Eye (tissue), 1 donor: ENCODE measurements around the gene ASB16.
"Not testable (repeated sequence)": the region's sequence is repeated elsewhere in the genome, so short reads cannot be mapped to it uniquely, and the experiment has no call there.

Experiments
- DNase-seq: peaks from one replicate; pipeline ENCODE4 v3.0.0-alpha.2; 2015

Gene ASB16, protein sequence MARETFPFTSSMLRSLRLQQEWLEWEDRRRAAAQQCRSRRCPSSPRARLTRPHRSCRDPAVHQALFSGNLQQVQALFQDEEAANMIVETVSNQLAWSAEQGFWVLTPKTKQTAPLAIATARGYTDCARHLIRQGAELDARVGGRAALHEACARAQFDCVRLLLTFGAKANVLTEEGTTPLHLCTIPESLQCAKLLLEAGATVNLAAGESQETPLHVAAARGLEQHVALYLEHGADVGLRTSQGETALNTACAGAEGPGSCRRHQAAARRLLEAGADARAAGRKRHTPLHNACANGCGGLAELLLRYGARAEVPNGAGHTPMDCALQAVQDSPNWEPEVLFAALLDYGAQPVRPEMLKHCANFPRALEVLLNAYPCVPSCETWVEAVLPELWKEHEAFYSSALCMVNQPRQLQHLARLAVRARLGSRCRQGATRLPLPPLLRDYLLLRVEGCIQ

GRCh38 chr17:44170499-44171201 lies at the start of gene ASB16:
TSS of gene ASB16 (plus strand) at chr17:44170704. CDS start at chr17:44170790, 86 bp downstream.
- peak; percentile 64 for DNase-seq

DNA sequence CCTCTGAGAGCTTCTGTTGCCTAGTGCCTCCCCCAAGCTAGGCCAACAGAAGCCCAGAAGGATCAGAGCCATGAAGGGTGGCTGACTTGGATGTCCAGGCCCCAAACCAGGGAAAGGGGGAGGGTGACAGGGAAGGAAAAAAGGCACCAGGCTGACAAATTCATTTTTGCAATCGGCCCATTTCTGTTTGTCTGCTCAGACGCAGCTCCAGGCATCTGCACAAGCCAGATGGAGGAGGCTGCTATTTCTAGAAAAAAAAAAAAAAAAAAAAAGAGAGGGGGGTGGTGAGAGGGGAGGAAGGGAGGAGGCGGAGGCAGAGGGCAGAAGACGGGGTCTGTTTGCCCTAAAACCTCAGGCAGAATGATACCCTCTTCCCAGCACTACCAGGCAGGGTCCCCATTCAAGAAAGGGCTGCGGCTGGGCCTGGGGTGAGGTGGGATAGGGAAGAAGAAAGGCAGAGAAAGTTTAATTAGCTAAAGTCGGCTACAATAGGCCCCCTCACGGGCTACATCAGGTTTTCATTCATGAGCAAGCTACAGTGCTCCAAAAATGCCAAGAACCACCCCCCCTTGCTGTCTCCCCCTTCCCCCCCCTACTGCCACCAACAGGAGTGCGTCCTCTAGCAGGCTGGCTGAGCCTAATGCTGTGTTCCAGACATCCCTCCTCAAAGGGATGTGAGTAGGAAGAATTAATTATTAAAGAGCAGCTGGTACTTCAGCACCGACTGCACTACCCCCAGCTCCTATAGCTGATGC lies 49.5 kb upstream of the ASB16 start:
- DNase-seq = peak; percentile 47

DNA sequence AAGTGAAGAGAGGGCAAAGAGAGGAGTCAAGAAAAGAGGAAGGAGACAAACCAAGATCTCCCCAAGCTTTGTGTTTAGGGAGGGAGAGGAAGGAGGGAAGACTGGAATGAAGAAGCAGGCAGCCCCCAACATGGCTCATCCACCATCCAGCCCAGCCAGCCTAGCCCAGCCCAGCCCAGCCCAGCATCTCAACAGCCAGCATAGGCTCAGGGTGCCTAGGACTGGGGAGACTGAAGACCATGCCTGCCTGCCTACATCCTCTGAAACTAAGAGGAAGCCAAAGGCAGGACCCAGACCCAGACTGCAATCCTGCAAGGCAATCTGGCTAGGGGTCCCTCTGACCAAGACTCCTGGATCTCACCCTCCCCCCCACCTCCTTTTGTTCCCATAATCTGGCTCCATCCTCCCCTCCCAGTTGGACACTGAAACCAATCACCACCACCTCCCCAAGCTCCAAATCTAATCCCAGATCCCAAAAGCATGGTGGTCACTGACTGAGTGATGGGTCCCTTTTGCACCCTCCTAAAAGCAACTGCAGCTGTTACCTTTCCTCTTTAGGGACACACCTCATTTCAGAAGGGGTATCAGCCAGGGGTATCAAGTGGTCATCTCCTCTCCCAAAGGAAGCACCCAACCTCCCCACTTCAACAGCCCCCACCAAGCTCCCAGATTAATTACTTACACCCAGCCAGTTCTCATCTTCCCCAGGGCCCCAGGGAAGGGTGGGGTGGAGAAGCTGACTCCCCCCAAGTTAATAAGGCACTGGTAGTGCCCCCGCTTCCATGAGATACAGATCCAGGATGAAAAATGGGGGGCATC lies 48.3 kb upstream of the ASB16 start:
- DNase-seq = peak; percentile 31

- DNase-seq = peak; percentile 63
Measured at GRCh38 chr17:44122816-44123355, 47.6 kb upstream of the ASB16 start.

GRCh38 chr17:44123356-44124117 lies 47.0 kb upstream of the ASB16 start, which contains the start of gene HDAC5:
TSS of gene HDAC5 (minus strand) at chr17:44123641. CDS start at chr17:44117515, 6,126 bp downstream.
- DNase-seq = peak; percentile 98

GRCh38 chr17:44124118-44124438 lies 46.4 kb upstream of the ASB16 start:
- no peak for DNase-seq

- DNase-seq = no peak
Measured at GRCh38 chr17:44128383-44128782, 42.1 kb upstream of the ASB16 start.

DNA sequence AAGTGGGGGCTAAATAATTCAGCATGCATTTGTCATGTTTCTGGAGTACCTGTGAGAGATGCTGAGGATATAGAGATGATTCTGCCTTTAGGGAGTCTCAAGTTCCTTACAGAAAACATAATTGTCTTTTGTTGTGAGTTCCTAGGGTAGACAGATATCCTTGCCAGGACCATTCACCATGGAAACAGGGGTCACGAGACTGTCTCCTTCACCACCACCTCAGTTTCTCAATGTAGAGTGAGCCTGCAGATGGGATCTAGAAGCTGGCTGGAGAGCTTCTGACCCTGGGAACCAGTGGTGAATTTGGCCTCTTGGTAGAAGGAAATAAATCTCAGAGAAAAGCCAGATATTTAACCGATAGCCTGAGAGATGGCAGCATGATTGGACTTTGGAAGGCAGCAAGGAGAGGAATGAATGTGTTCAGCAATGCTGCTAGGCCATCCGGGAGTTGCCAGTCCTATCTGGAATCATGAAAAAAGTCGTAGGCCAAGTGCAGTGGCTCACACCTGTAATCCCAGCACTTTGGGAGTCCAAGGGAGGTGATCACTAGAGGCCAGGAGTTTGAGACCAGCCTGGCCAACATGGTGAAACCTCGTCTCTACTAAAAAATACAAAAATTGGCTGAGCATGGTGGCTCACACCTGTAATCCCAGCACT lies 39.7 kb upstream of the ASB16 start:
- no peak for DNase-seq

DNA sequence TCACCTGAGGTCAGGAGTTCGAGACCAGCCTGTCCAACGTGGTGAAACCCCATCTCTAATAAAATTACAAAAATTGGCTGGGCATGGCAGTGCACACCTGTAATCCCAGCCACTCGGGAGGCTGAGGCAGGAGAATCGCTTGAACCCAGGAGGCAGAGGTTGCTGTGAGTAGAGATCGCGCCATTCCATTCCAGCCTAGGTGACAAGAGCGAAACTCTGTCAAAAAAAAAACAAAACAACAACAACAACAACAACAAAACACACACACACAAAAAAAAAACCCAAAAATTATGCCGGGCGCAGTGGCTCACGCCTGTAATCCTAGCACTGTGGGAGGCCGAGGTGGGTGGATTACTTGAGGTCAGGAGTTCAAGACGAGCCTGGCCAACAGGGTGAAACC lies 39.1 kb upstream of the ASB16 start:
- DNase-seq = not testable (repeated sequence)

DNA sequence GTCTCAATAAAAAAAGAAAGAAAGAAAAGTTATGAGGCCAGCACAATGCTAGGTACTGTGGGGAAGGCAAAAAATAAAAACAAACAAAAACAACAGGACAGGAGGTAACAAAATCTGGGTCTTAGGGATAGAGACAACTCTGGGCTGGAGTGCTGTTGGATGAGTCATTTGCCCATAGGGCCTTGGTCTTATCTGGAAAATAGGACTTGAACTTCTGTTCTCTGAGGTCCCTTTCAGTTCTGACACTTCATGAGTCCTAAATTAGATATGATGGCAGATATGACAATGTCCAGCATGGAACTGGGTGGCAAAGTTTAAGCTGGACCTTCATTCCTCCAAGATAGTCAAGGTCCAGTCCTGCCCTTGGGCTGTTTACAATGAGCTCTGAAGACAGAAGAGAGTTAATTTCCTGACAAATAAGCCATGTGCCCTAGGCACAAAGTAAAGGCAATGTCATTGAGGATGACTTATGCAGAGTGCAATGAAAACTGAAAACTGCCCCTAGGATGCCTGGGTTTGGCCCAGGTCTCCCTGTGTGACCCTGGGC lies 38.2 kb upstream of the ASB16 start:
- no peak for DNase-seq

GRCh38 chr17:44133918-44134476 lies 36.5 kb upstream of the ASB16 start:
- no peak for DNase-seq

GRCh38 chr17:44134752-44135568 lies 35.5 kb upstream of the ASB16 start:
- DNase-seq = no peak

DNA sequence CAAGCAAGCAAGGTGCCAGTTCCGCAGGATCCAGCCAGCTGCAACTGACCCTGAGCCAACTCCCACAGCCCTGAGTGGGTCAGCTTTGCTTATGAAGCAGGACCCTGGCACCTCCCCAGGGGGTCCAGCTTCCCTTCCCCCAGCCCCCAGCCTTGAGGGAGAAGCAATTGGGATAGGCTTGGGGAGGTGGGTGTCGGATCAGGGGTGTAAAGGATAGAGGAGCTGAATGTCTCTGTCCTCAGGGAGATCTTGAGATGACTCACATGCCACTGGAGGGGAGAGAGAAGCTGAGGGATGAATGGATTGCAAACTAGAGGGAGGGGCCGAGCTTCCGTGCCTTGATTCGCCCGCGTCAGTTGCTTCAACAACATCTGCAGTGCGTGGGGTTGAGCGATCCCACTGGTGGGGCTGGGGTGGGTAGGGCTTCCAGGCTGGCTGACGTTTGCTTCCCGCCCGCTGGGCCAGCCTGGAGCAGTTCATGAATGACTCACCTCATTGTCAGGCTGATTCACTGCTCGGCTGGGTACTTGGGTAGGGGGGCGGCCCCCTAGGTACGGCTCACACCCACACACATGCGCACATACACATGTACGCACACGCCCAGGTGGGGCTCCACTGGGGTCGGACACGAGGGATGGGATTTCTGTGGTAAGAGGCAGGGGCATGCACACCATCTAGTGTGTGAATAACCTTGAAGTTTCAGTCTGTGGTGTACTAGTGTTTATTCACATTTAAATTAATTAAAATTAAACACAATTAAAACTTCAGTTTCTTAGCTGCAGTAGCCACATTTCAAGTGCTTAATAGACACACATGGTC lies 32.4 kb upstream of the ASB16 start:
- DNase-seq = peak; percentile 80

DNA sequence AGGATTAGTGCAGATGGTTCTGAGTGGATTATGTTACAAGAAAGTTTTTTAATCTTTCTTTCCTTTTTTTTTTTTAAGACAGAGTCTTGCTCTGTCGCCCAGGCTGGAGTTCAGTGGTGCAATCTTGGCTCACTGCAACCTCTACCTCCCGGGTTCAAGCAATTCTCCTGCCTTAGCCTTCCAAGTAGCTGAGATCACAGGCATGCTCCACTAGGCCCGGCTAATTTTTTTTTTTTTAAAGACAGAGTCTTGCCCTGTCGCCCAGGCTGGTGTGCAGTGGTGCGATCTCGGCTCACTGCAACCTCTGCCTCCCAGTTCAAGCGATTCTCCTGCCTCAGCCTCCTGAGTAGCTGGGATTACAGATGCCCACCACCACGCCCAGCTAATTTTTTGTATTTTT lies 26.6 kb upstream of the ASB16 start:
- DNase-seq = not testable (repeated sequence)

DNA sequence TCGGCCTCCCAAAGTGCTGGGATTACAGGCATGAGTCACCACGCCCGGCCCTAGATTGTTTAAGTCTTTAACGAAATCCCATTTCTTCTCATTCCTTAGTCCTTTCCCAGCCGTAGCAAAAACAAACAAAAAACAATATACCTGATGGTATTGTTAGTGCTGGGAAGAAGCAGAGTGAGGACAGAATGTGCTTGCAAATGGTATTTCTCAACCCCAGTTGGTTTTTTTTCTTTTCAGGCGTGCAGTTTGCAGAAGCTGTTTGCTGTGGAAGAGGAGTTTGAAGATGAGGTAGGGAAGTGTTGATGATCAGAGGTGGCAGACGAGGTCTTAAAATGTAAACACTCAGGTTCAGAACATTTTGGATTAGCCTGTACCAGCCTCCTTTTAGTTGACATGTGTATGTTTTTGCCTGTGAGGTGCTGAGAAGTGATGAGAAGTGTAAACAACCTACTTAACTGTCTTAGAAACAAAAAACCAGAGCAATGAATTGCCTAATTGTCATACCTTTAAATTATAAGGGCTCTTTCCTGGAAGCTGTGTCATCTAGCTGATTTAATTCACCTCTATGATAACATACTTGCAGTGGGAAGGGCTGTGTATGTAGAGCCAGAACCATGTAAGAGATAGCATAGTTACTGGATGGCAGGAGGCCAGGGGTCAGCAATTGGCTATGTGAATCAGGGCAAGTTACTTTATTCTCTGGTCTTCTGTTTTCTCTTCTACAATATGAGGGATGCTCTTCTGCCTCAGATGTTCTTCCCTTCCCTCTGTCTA lies 25.4 kb upstream of the ASB16 start:
- DNase-seq = no peak

GRCh38 chr17:44146375-44147346 lies 23.8 kb upstream of the ASB16 start:
- no peak for DNase-seq
